KOPT-K1 (cell line): ENCODE results near the gene FGD2.

Experiments used
- H3K27ac ChIP-seq: fragments of 200-600 bp; sonication (generic); 2 replicates; pipeline ENCODE4 v1.5.1; 2016; ENCODE audit warnings: antibody characterized with exemption, mild to moderate bottlenecking, low read depth, low read length; ENCODE audit not compliant: poor library complexity, severe bottlenecking
- H3K36me3 ChIP-seq: fragments of 200-600 bp; sonication (generic); 2 replicates; pipeline ENCODE4 v1.5.1; 2017; ENCODE audit warnings: antibody characterized with exemption, mild to moderate bottlenecking, low read length, moderate library complexity; ENCODE audit not compliant: insufficient read depth
- H3K9me3 ChIP-seq: fragments of 200-600 bp; sonication (generic); 2 replicates; pipeline ENCODE4 v1.5.1; 2017; ENCODE audit warnings: antibody characterized with exemption, low read length, mild to moderate bottlenecking; ENCODE audit not compliant: insufficient read depth, poor library complexity, severe bottlenecking

FGD2 gene, protein sequence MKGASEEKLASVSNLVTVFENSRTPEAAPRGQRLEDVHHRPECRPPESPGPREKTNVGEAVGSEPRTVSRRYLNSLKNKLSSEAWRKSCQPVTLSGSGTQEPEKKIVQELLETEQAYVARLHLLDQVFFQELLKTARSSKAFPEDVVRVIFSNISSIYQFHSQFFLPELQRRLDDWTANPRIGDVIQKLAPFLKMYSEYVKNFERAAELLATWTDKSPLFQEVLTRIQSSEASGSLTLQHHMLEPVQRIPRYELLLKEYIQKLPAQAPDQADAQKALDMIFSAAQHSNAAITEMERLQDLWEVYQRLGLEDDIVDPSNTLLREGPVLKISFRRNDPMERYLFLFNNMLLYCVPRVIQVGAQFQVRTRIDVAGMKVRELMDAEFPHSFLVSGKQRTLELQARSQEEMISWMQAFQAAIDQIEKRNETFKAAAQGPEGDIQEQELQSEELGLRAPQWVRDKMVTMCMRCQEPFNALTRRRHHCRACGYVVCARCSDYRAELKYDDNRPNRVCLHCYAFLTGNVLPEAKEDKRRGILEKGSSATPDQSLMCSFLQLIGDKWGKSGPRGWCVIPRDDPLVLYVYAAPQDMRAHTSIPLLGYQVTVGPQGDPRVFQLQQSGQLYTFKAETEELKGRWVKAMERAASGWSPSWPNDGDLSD

DNA sequence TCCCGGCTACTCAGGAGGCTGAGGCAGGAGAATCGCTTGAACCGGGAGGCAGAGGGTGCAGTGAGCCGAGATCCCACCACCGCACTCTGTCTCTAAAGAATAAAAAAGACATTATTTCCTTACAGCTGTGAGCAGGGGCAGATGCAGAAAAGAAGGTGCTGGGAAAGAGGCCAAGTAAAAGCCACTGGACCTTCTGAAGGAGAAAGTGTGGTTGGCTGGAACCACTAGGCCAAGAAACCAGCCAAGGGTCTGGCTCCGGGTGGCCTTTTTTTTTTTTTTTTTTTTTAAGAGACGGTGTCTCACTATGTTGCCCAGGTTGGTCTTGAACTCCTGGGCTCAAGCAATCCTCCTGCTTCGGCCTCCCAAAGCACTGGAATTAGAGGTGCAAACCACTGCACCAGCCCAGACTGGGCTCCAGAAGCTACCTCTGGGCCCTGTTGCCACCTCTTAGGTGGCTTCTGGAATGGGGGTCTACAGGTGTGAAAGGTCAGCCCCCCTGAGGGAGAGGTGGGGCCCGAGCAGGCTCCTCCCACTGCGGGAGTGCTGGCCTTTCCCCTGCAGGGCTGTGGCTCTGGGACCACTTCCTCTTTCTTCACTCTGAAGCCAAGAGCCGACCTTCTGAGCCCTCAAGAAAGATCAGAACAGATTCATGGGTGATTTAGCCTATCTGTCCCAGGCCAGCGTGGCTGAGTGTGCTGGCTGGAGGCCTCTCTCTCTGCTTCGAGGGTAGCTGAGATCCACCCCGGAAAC lies at the start of gene FGD2:
Gene FGD2, plus strand, starts transcription at position 595 of the 750 bp plus-strand sequence. CDS start 163 bp downstream, outside the sequence.
- peak within 1 kb of the TSS; percentile 38 for H3K27ac ChIP-seq
- H3K36me3 ChIP-seq = no peaks in the 10 kb centered on the region
- H3K9me3 ChIP-seq = no peaks in the 10 kb centered on the region

GRCh38 chr6:36955671-36956445 lies 49.6 kb upstream of the FGD2 start:
- H3K27ac ChIP-seq = no peak overlapping the region
- no peaks in the 10 kb centered on the region for H3K36me3 ChIP-seq
- no peaks in the 10 kb centered on the region for H3K9me3 ChIP-seq

DNA sequence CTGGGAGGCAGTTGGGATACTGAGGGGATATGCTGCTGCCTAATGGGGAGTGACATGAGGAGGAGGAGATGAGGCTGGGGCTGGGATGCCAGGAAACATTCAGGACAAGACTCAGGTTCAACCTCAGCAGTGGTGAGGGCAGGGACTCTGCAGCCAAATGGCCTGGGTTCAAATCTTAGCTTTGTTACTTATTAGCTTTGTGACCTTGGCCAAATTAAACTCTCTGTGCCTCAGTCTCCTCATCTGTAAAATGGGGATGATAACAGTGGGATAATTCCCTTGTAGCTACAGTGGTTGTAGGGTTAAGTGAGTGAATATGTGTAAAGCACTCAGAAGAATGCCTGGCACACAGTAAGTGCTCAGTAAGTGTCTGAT lies 49.0 kb upstream of the FGD2 start:
- no peaks in the 10 kb centered on the region for H3K36me3 ChIP-seq

DNA sequence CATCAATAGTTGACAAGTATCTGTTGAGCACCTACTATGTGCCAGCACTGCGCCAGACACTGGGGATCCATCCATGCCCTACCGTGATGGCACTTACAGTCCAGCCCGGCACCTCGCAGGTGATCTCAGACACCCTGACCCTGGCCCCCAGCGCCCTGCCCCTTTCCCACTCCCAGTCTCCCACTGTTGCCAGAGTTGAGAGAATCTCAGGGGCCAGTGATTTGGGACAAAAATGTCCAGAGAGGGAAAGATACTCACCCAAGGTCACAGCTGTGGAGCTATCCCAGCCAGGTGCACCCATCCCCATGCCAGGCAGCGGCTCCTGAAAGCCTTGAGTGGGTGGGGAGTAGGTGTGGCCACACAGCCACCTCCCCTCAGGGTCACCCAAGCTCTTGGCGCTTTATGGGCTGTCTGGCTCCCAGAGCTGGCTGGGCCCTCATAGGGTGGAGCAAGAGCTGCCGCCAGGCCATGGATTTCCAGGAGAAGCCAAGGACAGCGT lies 47.6 kb upstream of the FGD2 start:
- Histone ChIP-seq H3K36me3 (no peaks in the 10 kb centered on the region), H3K27ac (no peak overlapping the region), H3K9me3 (no peaks in the 10 kb centered on the region)

More for the DNA sequence above, 49.0 kb upstream of the FGD2 start:
- Histone ChIP-seq H3K27ac (no peak overlapping the region), H3K9me3 (no peaks in the 10 kb centered on the region)

- Histone ChIP-seq H3K27ac (no peak overlapping the region), H3K9me3 (no peaks in the 10 kb centered on the region), H3K36me3 (no peaks in the 10 kb centered on the region)
These were observed 46.5 kb upstream of the FGD2 start for GRCh38 chr6:36958775-36959554.

GRCh38 chr6:36959555-36960250 lies 45.8 kb upstream of the FGD2 start:
- no peaks in the 10 kb centered on the region for H3K9me3 ChIP-seq
- no peak overlapping the region for H3K27ac ChIP-seq
- H3K36me3 ChIP-seq = no peaks in the 10 kb centered on the region

- no peaks in the 10 kb centered on the region for H3K9me3 ChIP-seq
- H3K27ac ChIP-seq = peak overlapping the region; percentile 8
- peaks cover 9% of the 10 kb centered on the region for H3K36me3 ChIP-seq
These were observed 43.7 kb upstream of the FGD2 start for GRCh38 chr6:36961441-36962435.

GRCh38 chr6:36962874-36963273 lies 42.6 kb upstream of the FGD2 start:
- Histone ChIP-seq H3K9me3 (no peaks in the 10 kb centered on the region), H3K36me3 (peaks cover 20% of the 10 kb centered on the region), H3K27ac (peak overlapping the region; percentile 65)

GRCh38 chr6:36963451-36964290 lies 41.8 kb upstream of the FGD2 start:
- Histone ChIP-seq H3K27ac (peak overlapping the region; percentile 65), H3K9me3 (no peaks in the 10 kb centered on the region)

GRCh38 chr6:36964349-36964748 lies 41.1 kb upstream of the FGD2 start:
- peaks cover 35% of the 10 kb centered on the region for H3K36me3 ChIP-seq
- H3K9me3 ChIP-seq = no peaks in the 10 kb centered on the region
- peak overlapping the region; percentile 65 for H3K27ac ChIP-seq

More at GRCh38 chr6:36963451-36964290, 41.8 kb upstream of the FGD2 start:
- H3K36me3 ChIP-seq = peaks cover 28% of the 10 kb centered on the region

- no peaks in the 10 kb centered on the region for H3K9me3 ChIP-seq
- H3K36me3 ChIP-seq = peaks cover 41% of the 10 kb centered on the region
- H3K27ac ChIP-seq = peak overlapping the region; percentile 65
These were observed 40.5 kb upstream of the FGD2 start for GRCh38 chr6:36964908-36965307.

DNA sequence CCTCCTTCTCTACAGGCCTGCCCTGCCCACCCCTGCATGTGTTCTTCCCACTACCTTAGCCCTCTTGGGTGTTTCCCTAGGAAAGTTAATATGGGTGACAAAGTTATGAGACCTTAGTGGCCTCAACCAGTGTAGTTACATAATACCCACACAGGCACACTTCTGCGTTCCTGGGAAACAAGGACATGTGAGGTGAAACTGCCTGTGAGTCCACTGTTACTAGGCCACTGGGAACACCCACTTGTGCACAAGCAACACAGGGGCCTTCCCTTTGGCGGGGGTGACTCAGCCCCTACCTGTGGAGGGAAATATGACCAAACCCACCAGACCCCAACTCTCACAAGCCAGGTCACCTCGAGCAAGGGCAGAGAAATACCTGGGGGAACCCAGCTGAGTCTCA lies 38.2 kb upstream of the FGD2 start:
- H3K36me3 ChIP-seq = peaks cover 64% of the 10 kb centered on the region
- no peaks in the 10 kb centered on the region for H3K9me3 ChIP-seq
- no peak overlapping the region for H3K27ac ChIP-seq
